NCI-H446 treated with DMSO at 0.1 percent for 48 hours (cell line): ENCODE measurements around the gene ASTN2.

Experiments
- DNase-seq: peaks from one replicate; lab custom pipeline; 2025; lab: John Stamatoyannopoulos, UW

ASTN2 gene

GRCh38 chr9:116525611-116526010, 889.2 kb downstream of the ASTN2 start:
- DNase-seq = no peak

DNA sequence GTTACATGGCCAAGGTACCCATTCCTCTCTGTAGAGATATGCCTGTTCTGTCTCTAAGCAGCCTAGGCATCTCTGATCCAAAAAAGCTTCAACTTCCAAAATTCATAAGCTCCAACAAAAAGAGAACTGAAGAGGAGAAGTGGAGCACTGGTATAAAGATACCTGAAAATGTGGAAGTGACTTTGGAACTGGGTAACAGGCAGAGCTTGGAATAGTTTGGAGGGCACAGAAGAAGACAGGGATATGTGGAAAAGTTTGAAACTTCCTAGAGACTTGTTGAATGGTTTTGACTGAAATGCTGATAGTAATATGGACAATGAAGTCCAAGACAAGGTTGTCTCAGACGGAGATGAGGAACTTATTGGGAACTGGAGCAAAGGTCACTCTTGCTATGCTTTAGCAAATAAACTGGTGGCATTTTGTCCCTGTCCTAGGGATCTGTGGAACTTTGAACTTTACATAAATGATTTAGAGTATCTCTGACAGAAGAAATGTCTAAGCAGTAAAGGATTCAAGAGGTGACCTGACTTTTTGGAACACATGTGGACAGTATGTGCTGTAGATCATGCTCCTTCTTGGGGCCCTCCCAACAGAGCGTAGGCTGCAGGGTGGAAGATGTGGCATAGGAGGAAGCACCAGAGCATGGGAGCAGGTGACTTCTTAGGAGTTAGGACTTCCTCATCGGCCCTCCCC, 889.9 kb downstream of the ASTN2 start:
- no peak for DNase-seq

DNA sequence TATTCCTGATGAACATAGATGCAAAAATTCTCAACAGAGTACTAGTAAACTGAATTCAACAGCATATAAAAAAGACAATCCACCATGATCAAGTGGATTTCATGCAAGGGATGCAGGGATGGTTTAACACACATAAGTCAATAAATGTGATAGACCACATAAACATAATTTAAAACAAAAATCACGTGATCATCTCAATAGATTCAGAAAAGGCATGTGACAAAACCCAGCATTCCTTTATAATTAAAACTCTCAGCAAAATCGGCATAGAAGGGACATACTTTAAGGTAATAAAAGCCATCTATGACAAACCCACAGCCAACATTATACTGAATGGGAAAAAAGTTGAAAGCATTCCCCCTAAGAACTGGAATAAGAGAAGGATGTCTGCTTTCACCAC, 894.6 kb downstream of the ASTN2 start:
- DNase-seq = no peak

GRCh38 chr9:116516456-116516855, 898.4 kb downstream of the ASTN2 start:
- DNase-seq = no peak

- no peak for DNase-seq
These were observed 899.3 kb downstream of the ASTN2 start for GRCh38 chr9:116515541-116515940.

- no peak for DNase-seq
These were observed 908.2 kb downstream of the ASTN2 start for GRCh38 chr9:116506685-116507084.

DNA sequence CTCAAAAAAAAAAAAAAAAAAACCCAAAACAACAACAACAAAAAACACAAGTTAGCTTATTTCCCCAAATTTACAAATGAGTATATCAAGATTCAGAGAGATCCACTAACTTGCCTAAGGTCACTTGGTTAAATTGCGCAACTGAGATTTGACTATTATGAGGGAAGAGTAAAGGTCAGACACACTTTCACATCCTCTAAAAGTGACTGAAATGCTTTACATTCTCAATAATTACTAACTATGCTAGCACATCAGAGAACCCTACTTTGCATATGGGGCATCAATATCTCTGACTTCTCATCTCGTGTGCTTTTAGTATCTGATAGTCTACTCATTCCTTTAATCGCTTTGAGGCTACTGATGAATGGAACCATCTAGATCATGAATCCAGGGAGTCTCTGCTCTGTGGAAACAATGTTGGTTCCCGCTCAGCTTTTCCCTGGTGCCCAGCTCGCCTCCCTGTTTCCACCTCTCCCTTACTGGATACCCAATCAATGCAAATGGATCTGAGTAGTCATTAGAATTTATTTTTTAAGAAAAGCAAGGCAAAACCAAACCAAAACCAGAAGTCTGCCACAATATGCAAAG, 909.9 kb downstream of the ASTN2 start:
- DNase-seq = no peak

- no peak for DNase-seq
These were observed 910.8 kb downstream of the ASTN2 start for GRCh38 chr9:116504081-116504480.

DNA sequence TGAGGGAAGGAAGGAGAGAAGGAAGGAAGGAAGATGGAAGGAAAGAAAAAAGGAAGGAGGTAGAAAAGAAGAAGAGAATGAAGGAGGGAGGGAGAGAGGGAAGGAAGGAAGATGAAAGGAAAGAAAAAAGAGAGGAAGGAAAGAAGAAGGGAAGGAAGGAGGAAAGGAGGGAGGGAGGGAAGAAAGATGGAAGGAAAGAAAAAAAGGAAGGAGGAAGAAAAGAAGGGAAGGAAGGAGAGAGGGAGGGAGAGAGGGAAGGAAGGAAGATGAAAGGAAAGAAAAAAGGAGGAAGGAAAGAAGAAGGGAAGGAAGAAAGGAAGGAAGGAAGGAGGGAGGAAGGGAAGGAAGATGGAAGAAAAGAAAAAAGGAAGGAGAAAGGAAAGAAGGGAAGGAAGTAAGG, 912.1 kb downstream of the ASTN2 start:
- no peak for DNase-seq

GRCh38 chr9:116501871-116502270, 913.0 kb downstream of the ASTN2 start:
- DNase-seq = no peak

GRCh38 chr9:116499986-116500871, 914.6 kb downstream of the ASTN2 start:
- no peak for DNase-seq

DNA sequence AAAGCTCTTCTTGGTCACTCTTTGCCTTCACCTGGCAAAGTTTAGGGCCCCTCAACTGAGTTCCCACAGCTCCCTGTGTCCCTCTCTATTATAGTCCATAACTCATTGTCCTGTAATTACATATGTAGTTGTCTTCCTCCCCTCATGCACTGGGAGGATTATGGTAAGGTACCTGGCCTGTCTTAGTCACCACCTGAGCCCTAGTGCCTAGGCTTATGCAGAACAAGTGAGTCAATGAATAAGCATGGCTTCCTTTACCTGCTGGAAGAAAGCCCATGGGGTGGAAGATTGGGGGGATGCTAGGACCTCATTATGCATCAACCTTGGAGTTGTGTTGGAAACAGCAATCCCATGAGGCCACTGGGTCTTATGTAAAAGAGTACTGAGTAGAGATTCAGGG, 915.4 kb downstream of the ASTN2 start:
- DNase-seq = no peak

DNA sequence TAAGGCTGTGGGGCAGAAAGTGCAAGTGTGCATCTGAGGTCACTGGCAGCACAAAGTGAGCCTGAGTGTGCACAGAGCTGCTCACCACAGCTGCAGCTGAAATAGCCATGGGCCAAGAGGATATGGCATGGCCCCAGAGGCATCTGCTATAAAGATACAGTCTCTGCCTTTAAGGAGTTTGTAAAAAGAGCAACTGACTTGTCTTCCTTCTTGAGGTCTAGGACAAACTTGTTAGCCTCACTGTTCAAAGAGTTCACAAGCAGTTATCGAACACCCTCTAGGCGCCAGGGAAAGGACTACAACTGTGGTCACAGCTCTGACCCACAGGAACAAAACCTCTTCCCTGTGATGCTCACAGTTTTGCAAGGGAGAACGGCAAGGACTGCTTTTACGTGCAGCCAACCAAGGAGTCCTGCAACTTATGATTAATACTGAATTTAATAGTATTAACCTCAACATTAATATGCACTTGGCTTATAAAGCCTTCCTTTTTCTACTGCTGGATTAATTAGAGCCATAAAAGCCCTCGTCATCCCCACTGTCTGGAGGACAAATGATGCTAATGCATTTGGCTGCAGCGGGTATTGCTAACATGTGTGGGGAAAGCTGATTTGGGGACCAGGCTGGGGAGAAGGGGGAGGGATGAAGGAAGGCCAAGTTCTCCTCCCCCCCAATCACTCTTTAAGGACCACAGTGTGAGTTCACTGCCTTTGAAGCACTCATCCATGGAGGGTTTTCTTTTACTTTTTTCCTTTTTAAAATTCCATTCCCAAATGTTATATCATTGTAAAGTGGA, 917.6 kb downstream of the ASTN2 start:
- DNase-seq = no peak

GRCh38 chr9:116496167-116496566, 918.7 kb downstream of the ASTN2 start:
- no peak for DNase-seq

- DNase-seq = no peak
These were observed 919.1 kb downstream of the ASTN2 start for GRCh38 chr9:116495725-116496124.

DNA sequence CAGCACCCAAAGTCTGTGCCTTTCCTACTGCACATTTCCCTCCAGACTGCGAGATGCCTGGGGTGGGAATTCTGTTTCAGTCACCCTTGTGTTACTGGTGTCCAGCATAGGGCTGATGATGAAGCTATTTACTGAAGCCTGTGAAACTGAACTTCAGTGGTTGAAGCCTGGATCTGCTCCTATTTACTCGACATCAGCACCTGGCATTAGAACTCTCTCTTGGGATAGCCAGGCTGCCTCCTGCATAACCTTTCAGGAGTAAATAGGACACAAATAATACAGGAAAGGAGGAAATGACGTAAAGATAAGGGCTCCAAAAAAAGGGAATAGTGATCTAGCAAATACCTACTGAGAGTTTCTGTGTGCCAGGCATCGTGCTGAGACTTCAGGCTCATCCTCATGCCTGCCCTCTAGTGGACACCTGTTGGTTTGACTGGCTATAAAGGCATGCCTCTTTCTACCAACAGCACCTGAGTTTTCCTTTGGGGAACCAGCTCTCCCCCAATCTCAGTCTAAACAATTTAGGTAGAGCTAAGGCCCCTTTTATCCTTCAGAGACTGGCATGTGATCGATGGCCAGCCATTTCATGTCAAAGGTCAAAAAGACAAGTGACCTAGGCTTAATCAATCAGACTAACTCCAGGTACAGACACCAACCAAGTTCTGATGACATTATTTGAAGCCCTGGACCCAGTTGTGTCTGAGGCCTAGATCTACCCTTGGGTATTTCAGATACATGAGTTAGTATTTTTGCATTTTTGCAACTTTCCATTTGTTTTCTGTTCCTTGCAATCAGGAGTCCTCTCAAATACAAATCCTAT, 919.8 kb downstream of the ASTN2 start:
- no peak for DNase-seq

GRCh38 chr9:116493183-116493860, 921.5 kb downstream of the ASTN2 start:
- DNase-seq = no peak

GRCh38 chr9:116491659-116492058, 923.2 kb downstream of the ASTN2 start:
- no peak for DNase-seq

- DNase-seq = no peak
These were observed 923.6 kb downstream of the ASTN2 start for GRCh38 chr9:116491219-116491618.

GRCh38 chr9:116490321-116490720, 924.5 kb downstream of the ASTN2 start:
- DNase-seq = no peak

DNA sequence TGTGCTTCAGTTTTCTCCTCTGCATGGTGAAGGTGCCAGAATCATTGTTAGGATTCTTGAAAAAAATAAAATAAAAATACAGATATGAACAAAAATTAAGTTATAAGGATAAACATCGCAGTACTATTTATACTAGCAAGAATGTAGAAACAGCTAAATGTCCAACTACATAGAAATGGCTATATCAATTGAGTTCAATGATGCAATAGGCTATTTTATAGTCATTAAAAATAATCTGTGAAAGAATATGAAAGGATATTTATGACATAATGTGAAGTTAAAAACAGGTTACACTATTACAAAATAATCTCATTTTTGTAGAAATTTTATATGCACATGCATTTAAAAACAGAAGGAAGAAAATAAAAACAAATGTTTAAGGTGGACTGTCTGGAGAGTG, 926.5 kb downstream of the ASTN2 start:
- DNase-seq = no peak
